Measurements from ENCODE around the gene MUC22.

- no peak for TF ChIP-seq EZH2 (IDR thresholded peaks at IDR 0.05; ENCODE audit: low read length, missing control alignments)
- TF ChIP-seq CTCF (conservative IDR thresholded peaks at IDR 0.05 in 1 of 2, IDR thresholded peaks at IDR 0.05 in 1 of 2; ENCODE audit: low read depth in 1 of 2, low read length in 2 of 2) = no peak
Measured at GRCh38 chr6:30965140-30965601, 45.1 kb upstream of the MUC22 start.

Data from fibroblast of lung (primary cell).